Ishikawa (cell line): ENCODE measurements around the gene TLE3.

Experiments used
- CEBPB ChIP-seq: IDR thresholded peaks from 2 replicates; pipeline ENCODE4 v1.6.1; 2012
- CREB1 ChIP-seq: IDR thresholded peaks from 2 replicates; pipeline ENCODE4 v1.6.1; 2012; ENCODE audit warnings: low read depth
- EGR1 ChIP-seq: IDR thresholded peaks from 2 replicates; pipeline ENCODE4 v1.6.1; 2012
- EP300 ChIP-seq: IDR thresholded peaks from 2 replicates; pipeline ENCODE4 v1.6.1; 2012; ENCODE audit warnings: borderline replicate concordance
- FOXM1 ChIP-seq: IDR thresholded peaks from 2 replicates; pipeline ENCODE4 v1.6.1; 2012; ENCODE audit warnings: low read depth, borderline replicate concordance
- MAX ChIP-seq: IDR thresholded peaks from 2 replicates; pipeline ENCODE4 v1.6.1; 2012
- NFIC ChIP-seq: IDR thresholded peaks from 2 replicates; pipeline ENCODE4 v1.6.1; 2012
- RAD21 ChIP-seq: IDR thresholded peaks from 2 replicates; pipeline ENCODE4 v1.6.1; 2012; ENCODE audit warnings: low read depth
- TAF1 ChIP-seq: IDR thresholded peaks from 2 replicates; pipeline ENCODE4 v1.6.1; 2012; ENCODE audit warnings: low read depth, mild to moderate bottlenecking
- YY1 ChIP-seq: IDR thresholded peaks from 2 replicates; pipeline ENCODE4 v1.6.1; 2012; ENCODE audit warnings: low read depth
- ZBTB7A ChIP-seq: IDR thresholded peaks from 2 replicates; pipeline ENCODE4 v1.6.1; 2012; ENCODE audit warnings: low read depth
- TF ChIP-seq, protein P1 (sequence below): IDR thresholded peaks from 2 replicates; pipeline ENCODE4 v1.6.1; 2012; ENCODE audit warnings: low read depth, mild to moderate bottlenecking
- TF ChIP-seq, protein P2 (sequence below): IDR thresholded peaks from 2 replicates; pipeline ENCODE4 v1.6.1; 2012

DNA sequence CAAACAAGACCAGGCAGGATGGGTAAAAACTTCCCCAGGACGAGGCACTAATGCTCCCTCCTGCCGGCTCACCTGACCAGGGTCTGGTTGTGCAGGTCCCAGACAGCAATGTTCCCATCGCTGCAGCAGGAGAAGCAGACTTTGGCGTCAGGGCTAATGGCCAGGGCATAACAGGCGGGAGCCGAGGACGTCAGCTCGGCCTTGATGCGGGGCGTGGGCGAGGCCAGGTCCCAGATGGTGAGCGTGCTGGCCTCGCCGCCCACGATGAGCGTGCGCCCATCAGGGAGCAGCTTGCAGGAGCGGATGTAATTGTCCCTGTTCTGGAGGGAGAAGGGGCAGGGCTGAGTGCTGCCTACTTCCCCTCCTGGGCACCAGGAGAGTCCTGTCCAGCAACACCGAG lies 43.4 kb downstream of the TLE3 start:
- TF ChIP-seq RAD21 = no peak
- TF ChIP-seq, protein P1, sequence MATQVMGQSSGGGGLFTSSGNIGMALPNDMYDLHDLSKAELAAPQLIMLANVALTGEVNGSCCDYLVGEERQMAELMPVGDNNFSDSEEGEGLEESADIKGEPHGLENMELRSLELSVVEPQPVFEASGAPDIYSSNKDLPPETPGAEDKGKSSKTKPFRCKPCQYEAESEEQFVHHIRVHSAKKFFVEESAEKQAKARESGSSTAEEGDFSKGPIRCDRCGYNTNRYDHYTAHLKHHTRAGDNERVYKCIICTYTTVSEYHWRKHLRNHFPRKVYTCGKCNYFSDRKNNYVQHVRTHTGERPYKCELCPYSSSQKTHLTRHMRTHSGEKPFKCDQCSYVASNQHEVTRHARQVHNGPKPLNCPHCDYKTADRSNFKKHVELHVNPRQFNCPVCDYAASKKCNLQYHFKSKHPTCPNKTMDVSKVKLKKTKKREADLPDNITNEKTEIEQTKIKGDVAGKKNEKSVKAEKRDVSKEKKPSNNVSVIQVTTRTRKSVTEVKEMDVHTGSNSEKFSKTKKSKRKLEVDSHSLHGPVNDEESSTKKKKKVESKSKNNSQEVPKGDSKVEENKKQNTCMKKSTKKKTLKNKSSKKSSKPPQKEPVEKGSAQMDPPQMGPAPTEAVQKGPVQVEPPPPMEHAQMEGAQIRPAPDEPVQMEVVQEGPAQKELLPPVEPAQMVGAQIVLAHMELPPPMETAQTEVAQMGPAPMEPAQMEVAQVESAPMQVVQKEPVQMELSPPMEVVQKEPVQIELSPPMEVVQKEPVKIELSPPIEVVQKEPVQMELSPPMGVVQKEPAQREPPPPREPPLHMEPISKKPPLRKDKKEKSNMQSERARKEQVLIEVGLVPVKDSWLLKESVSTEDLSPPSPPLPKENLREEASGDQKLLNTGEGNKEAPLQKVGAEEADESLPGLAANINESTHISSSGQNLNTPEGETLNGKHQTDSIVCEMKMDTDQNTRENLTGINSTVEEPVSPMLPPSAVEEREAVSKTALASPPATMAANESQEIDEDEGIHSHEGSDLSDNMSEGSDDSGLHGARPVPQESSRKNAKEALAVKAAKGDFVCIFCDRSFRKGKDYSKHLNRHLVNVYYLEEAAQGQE = no peak
- no peak for TF ChIP-seq CREB1
- TF ChIP-seq EP300 = no peak
- TF ChIP-seq, protein P2, sequence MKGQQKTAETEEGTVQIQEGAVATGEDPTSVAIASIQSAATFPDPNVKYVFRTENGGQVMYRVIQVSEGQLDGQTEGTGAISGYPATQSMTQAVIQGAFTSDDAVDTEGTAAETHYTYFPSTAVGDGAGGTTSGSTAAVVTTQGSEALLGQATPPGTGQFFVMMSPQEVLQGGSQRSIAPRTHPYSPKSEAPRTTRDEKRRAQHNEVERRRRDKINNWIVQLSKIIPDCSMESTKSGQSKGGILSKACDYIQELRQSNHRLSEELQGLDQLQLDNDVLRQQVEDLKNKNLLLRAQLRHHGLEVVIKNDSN = no peak
- TF ChIP-seq MAX = no peak
- no peak for TF ChIP-seq TAF1
- TF ChIP-seq ZBTB7A = no peak
- TF ChIP-seq CEBPB = no peak
- no peak for TF ChIP-seq YY1
- no peak for TF ChIP-seq NFIC
- no peak for TF ChIP-seq FOXM1
- TF ChIP-seq EGR1 = no peak
